ENCODE results near the gene EEFSEC.

The EEFSEC gene

GRCh38 chr3:128329491-128330213 is 176.4 kb downstream of the EEFSEC start:
- Mint-ChIP-seq H3K4me1 (ENCODE audit: low read depth) (peaks cover 22% of the 10 kb centered on the region), H3K27me3 (ENCODE audit: low read depth) (no peaks in the 10 kb centered on the region), H3K9me3 (no peaks in the 10 kb centered on the region), H3K27ac (no peak overlapping the region), H3K4me3 (no peak overlapping the region), H3K36me3 (ENCODE audit: low read depth) (no peaks in the 10 kb centered on the region)

- Mint-ChIP-seq H3K27me3 (ENCODE audit: low read depth) (no peaks in the 10 kb centered on the region), H3K27ac (no peak overlapping the region), H3K9me3 (no peaks in the 10 kb centered on the region), H3K4me1 (ENCODE audit: low read depth) (peaks cover 22% of the 10 kb centered on the region), H3K4me3 (no peak overlapping the region), H3K36me3 (ENCODE audit: low read depth) (no peaks in the 10 kb centered on the region)
These were observed 177.0 kb downstream of the EEFSEC start for GRCh38 chr3:128330214-128330842.

- Mint-ChIP-seq H3K27me3 (ENCODE audit: low read depth) (no peaks in the 10 kb centered on the region), H3K4me1 (ENCODE audit: low read depth) (peaks cover 5% of the 10 kb centered on the region), H3K4me3 (no peak overlapping the region), H3K27ac (no peak overlapping the region), H3K36me3 (ENCODE audit: low read depth) (no peaks in the 10 kb centered on the region), H3K9me3 (no peaks in the 10 kb centered on the region)
These were observed 180.9 kb downstream of the EEFSEC start for GRCh38 chr3:128334086-128334645.

GRCh38 chr3:128334766-128335165 is 181.5 kb downstream of the EEFSEC start:
- Mint-ChIP-seq H3K9me3 (no peaks in the 10 kb centered on the region), H3K27me3 (ENCODE audit: low read depth) (no peaks in the 10 kb centered on the region), H3K4me3 (no peak overlapping the region), H3K36me3 (ENCODE audit: low read depth) (no peaks in the 10 kb centered on the region), H3K4me1 (ENCODE audit: low read depth) (peaks cover 5% of the 10 kb centered on the region), H3K27ac (no peak overlapping the region)

- Mint-ChIP-seq H3K4me3 (no peak overlapping the region), H3K9me3 (no peaks in the 10 kb centered on the region)
These were observed 182.5 kb downstream of the EEFSEC start for GRCh38 chr3:128335621-128336296.

GRCh38 chr3:128336337-128337156 is 183.3 kb downstream of the EEFSEC start:
- peaks cover 1% of the 10 kb centered on the region for H3K4me1 Mint-ChIP-seq (ENCODE audit: low read depth)
- H3K9me3 Mint-ChIP-seq, result no peaks in the 10 kb centered on the region
- H3K27ac Mint-ChIP-seq, result no peak overlapping the region
- no peaks in the 10 kb centered on the region for H3K36me3 Mint-ChIP-seq (ENCODE audit: low read depth)
- no peak overlapping the region for H3K4me3 Mint-ChIP-seq
- no peaks in the 10 kb centered on the region for H3K27me3 Mint-ChIP-seq (ENCODE audit: low read depth)

More at GRCh38 chr3:128335621-128336296, 182.5 kb downstream of the EEFSEC start:
- no peaks in the 10 kb centered on the region for H3K36me3 Mint-ChIP-seq (ENCODE audit: low read depth)
- no peak overlapping the region for H3K27ac Mint-ChIP-seq
- H3K27me3 Mint-ChIP-seq (ENCODE audit: low read depth), result no peaks in the 10 kb centered on the region
- H3K4me1 Mint-ChIP-seq (ENCODE audit: low read depth), result peaks cover 5% of the 10 kb centered on the region

GRCh38 chr3:128337305-128337704 is 184.0 kb downstream of the EEFSEC start:
- Mint-ChIP-seq H3K4me1 (ENCODE audit: low read depth) (no peaks in the 10 kb centered on the region), H3K9me3 (no peaks in the 10 kb centered on the region), H3K4me3 (no peak overlapping the region), H3K27ac (no peak overlapping the region), H3K27me3 (ENCODE audit: low read depth) (no peaks in the 10 kb centered on the region), H3K36me3 (ENCODE audit: low read depth) (no peaks in the 10 kb centered on the region)

GRCh38 chr3:128338536-128339330 is 185.5 kb downstream of the EEFSEC start:
- no peaks in the 10 kb centered on the region for H3K4me1 Mint-ChIP-seq (ENCODE audit: low read depth)
- H3K4me3 Mint-ChIP-seq, result no peak overlapping the region
- no peaks in the 10 kb centered on the region for H3K9me3 Mint-ChIP-seq
- H3K36me3 Mint-ChIP-seq (ENCODE audit: low read depth), result no peaks in the 10 kb centered on the region
- H3K27ac Mint-ChIP-seq, result no peak overlapping the region
- no peaks in the 10 kb centered on the region for H3K27me3 Mint-ChIP-seq (ENCODE audit: low read depth)

- no peak overlapping the region for H3K27ac Mint-ChIP-seq
- H3K9me3 Mint-ChIP-seq, result no peaks in the 10 kb centered on the region
These were observed 186.3 kb downstream of the EEFSEC start for GRCh38 chr3:128339491-128340012.

GRCh38 chr3:128340198-128340903 is 187.1 kb downstream of the EEFSEC start:
- Mint-ChIP-seq H3K4me1 (ENCODE audit: low read depth) (no peaks in the 10 kb centered on the region), H3K4me3 (no peak overlapping the region), H3K27ac (no peak overlapping the region), H3K36me3 (ENCODE audit: low read depth) (peaks cover 2% of the 10 kb centered on the region), H3K27me3 (ENCODE audit: low read depth) (no peaks in the 10 kb centered on the region), H3K9me3 (no peaks in the 10 kb centered on the region)

More at GRCh38 chr3:128339491-128340012, 186.3 kb downstream of the EEFSEC start:
- no peak overlapping the region for H3K4me3 Mint-ChIP-seq
- H3K4me1 Mint-ChIP-seq (ENCODE audit: low read depth), result no peaks in the 10 kb centered on the region
- H3K36me3 Mint-ChIP-seq (ENCODE audit: low read depth), result peaks cover 2% of the 10 kb centered on the region
- no peaks in the 10 kb centered on the region for H3K27me3 Mint-ChIP-seq (ENCODE audit: low read depth)

- H3K4me3 Mint-ChIP-seq, result no peak overlapping the region
- H3K27ac Mint-ChIP-seq, result no peak overlapping the region
These were observed 187.7 kb downstream of the EEFSEC start for GRCh38 chr3:128340904-128341555.

GRCh38 chr3:128341659-128342395 is 188.5 kb downstream of the EEFSEC start:
- no peak overlapping the region for H3K4me3 Mint-ChIP-seq
- no peak overlapping the region for H3K27ac Mint-ChIP-seq
- H3K9me3 Mint-ChIP-seq, result no peaks in the 10 kb centered on the region
- peaks cover 2% of the 10 kb centered on the region for H3K36me3 Mint-ChIP-seq (ENCODE audit: low read depth)
- H3K27me3 Mint-ChIP-seq (ENCODE audit: low read depth), result no peaks in the 10 kb centered on the region
- no peaks in the 10 kb centered on the region for H3K4me1 Mint-ChIP-seq (ENCODE audit: low read depth)

More at GRCh38 chr3:128340904-128341555, 187.7 kb downstream of the EEFSEC start:
- H3K27me3 Mint-ChIP-seq (ENCODE audit: low read depth), result no peaks in the 10 kb centered on the region
- H3K36me3 Mint-ChIP-seq (ENCODE audit: low read depth), result peaks cover 2% of the 10 kb centered on the region
- no peaks in the 10 kb centered on the region for H3K4me1 Mint-ChIP-seq (ENCODE audit: low read depth)
- H3K9me3 Mint-ChIP-seq, result no peaks in the 10 kb centered on the region

All from T-helper 1 cell treated with Interleukin-12 subunit alpha and Interleukin-12 subunit beta and Interleukin-4 antibody, amounts not matched to agents 30 μg/mL and 1 μg/mL, for 36 hours (primary cell).